OCI-LY7 (cell line): ENCODE data around the gene SLC5A5. TPM values are rescaled to one million over a fixed set of nuclear protein-coding genes. Genes with fewer than 3 reads are reported as not detected.
A peak's percentile ranks its signal among the peaks of the same experiment; 100 is the strongest.

Source experiments
- BruUV-seq: library from RNA; stranded (reverse); fragments of 400-500 nt; replicated peaks from 2 replicates; lab custom pipeline; 2021; lab: Mats Ljungman, UMichigan
- CTCF ChIA-PET: fragments of 300-600 bp; sonication (Branson Sonifier 250); formaldehyde crosslinking; loops from one replicate; lab custom pipeline; 2022; ENCODE audit warnings: antibody characterized with exemption; ENCODE audit not compliant: unreplicated experiment; lab: Charles Lee
- POLR2A ChIA-PET: fragments of 300-600 bp; sonication (Branson Sonifier 250); formaldehyde crosslinking; loops from one replicate; lab custom pipeline; 2022; ENCODE audit warnings: antibody characterized with exemption; lab: Charles Lee
- DNase-seq: peaks from one replicate; pipeline ENCODE4 v3.0.0-alpha.2; 2015; ENCODE audit warnings: low spot score
- H2AFZ ChIP-seq: fragments of 200-600 bp; sonication (generic), shearing (Covaris generic); 2 replicates; pipeline ENCODE4 v1.6.1; 2014; ENCODE audit warnings: mild to moderate bottlenecking, antibody characterized with exemption, low read length, moderate library complexity
- H3K27ac ChIP-seq: fragments of 200-600 bp; sonication (generic); 2 replicates; pipeline ENCODE4 v1.5.1; 2014; ENCODE audit warnings: mixed run types, low read depth, mild to moderate bottlenecking, moderate library complexity, low read length, inconsistent platforms; ENCODE audit not compliant: poor library complexity, severe bottlenecking
- H3K36me3 ChIP-seq: fragments of 200-600 bp; sonication (generic); 2 replicates; pipeline ENCODE4 v1.6.1; 2014; ENCODE audit warnings: mild to moderate bottlenecking, antibody characterized with exemption, low read length, moderate library complexity, mixed read lengths; ENCODE audit not compliant: insufficient read depth
- H3K4me1 ChIP-seq: fragments of 200-600 bp; sonication (generic); 2 replicates; pipeline ENCODE4 v1.5.1; 2014; ENCODE audit warnings: mild to moderate bottlenecking, low read length; ENCODE audit not compliant: insufficient read depth, poor library complexity, severe bottlenecking
- H3K4me2 ChIP-seq: fragments of 200-600 bp; sonication (generic); 2 replicates; pipeline ENCODE4 v1.6.1; 2014; ENCODE audit warnings: mild to moderate bottlenecking, low read length
- H3K4me3 ChIP-seq: fragments of 200-600 bp; sonication (generic); 2 replicates; pipeline ENCODE4 v1.5.1; 2014; ENCODE audit warnings: mild to moderate bottlenecking, low read depth, low read length; ENCODE audit not compliant: poor library complexity, severe bottlenecking
- H3K79me2 ChIP-seq: fragments of 200-600 bp; sonication (generic); 2 replicates; pipeline ENCODE4 v1.6.1; 2016; ENCODE audit warnings: low read depth, mild to moderate bottlenecking, low read length, moderate library complexity, mixed read lengths; ENCODE audit not compliant: insufficient read depth
- H3K9me2 ChIP-seq: fragments of 200-600 bp; sonication (generic); 2 replicates; pipeline ENCODE4 v1.6.1; 2016; ENCODE audit warnings: mild to moderate bottlenecking, low read length, mixed read lengths; ENCODE audit not compliant: insufficient read depth
- H3K9me3 ChIP-seq: fragments of 200-600 bp; sonication (generic); 2 replicates; pipeline ENCODE4 v1.6.1; 2014; ENCODE audit warnings: mild to moderate bottlenecking, mixed run types, low read length, mixed read lengths
- H4K20me1 ChIP-seq: fragments of 200-600 bp; sonication (generic); 2 replicates; pipeline ENCODE4 v1.6.1; 2014; ENCODE audit warnings: mild to moderate bottlenecking, antibody characterized with exemption, low read length, moderate library complexity, mixed read lengths; ENCODE audit not compliant: insufficient read depth
- EZH2phosphoT487 ChIP-seq: fragments of 200-600 bp; sonication (generic); IDR thresholded peaks from 2 replicates; pipeline ENCODE4 v1.6.1; 2018; ENCODE audit warnings: low read depth, borderline replicate concordance, mild to moderate bottlenecking, mixed run types, antibody characterized with exemption, low read length, moderate library complexity, mixed read lengths
- intact Hi-C: fragments of 100-400 bp; cut with micrococcal nuclease; formaldehyde crosslinking; loops from one replicate; pipeline ENCODE4 v1.10.0; 2022; ENCODE audit not compliant: unreplicated experiment
- total RNA-seq, 2 experiments: library from RNA; depleted of rRNA in 1 of 2; stranded (reverse); fragments of >200 nt in 1 of 2; shearing (Covaris generic) in 1 of 2; gene quantifications; 2 replicates each; pipeline ENCODE4 v1.2.3, GENCODE V29; 2014 to 2022
- TF ChIP-seq, protein P1 (sequence below): fragments of 200-600 bp; sonication (generic); conservative IDR thresholded peaks from 2 replicates; pipeline ENCODE4 v1.5.1; 2014; ENCODE audit warnings: mild to moderate bottlenecking, antibody characterized with exemption, low read length, moderate library complexity, mixed read lengths

The SLC5A5 gene
- total RNA-seq, 2 experiments from 2014 or later = 0.03 TPM; not detected in 1

- intact Hi-C loops = loop anchor here (2.0 to 5.0 kb wide), 2 partner anchors 62 to 126 kb away; partner anchors contain the start of gene CCDC124
- ChIA-PET CTCF (interaction anchor here (0.6 to 0.7 kb wide), 2 partner anchors 44 to 126 kb away, joined by 4 to 5 read pairs; no protein-coding TSS in a partner anchor), POLR2A (interaction anchor here (0.6 to 1.8 kb wide), 6 partner anchors 11 to 920 kb away, joined by 3 to 5 read pairs (median 4); partner anchors contain the start of genes CCDC124 and RPL18A)
- Histone ChIP-seq H3K9me3 (no peaks in the 10 kb centered on the region), H3K79me2 (no peaks in the 10 kb centered on the region), H3K27ac (no peak overlapping the region), H3K4me2 (no peak overlapping the region), H4K20me1 (no peaks in the 10 kb centered on the region; the same call in 1 of the 2 replicates), H3K4me1 (peaks cover 14% of the 10 kb centered on the region), H3K4me3 (no peak overlapping the region), H3K36me3 (no peaks in the 10 kb centered on the region), H3K9me2 (no peaks in the 10 kb centered on the region), H2AFZ (no peak overlapping the region)
- no peak for DNase-seq
- no peak for TF ChIP-seq EZH2phosphoT487
- TF ChIP-seq, protein P1, sequence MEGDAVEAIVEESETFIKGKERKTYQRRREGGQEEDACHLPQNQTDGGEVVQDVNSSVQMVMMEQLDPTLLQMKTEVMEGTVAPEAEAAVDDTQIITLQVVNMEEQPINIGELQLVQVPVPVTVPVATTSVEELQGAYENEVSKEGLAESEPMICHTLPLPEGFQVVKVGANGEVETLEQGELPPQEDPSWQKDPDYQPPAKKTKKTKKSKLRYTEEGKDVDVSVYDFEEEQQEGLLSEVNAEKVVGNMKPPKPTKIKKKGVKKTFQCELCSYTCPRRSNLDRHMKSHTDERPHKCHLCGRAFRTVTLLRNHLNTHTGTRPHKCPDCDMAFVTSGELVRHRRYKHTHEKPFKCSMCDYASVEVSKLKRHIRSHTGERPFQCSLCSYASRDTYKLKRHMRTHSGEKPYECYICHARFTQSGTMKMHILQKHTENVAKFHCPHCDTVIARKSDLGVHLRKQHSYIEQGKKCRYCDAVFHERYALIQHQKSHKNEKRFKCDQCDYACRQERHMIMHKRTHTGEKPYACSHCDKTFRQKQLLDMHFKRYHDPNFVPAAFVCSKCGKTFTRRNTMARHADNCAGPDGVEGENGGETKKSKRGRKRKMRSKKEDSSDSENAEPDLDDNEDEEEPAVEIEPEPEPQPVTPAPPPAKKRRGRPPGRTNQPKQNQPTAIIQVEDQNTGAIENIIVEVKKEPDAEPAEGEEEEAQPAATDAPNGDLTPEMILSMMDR = no peak
- BruUV-seq = no TSS peak
These were observed 490 bp upstream of the SLC5A5 start for GRCh38 chr19:17871032-17871877.

DNA sequence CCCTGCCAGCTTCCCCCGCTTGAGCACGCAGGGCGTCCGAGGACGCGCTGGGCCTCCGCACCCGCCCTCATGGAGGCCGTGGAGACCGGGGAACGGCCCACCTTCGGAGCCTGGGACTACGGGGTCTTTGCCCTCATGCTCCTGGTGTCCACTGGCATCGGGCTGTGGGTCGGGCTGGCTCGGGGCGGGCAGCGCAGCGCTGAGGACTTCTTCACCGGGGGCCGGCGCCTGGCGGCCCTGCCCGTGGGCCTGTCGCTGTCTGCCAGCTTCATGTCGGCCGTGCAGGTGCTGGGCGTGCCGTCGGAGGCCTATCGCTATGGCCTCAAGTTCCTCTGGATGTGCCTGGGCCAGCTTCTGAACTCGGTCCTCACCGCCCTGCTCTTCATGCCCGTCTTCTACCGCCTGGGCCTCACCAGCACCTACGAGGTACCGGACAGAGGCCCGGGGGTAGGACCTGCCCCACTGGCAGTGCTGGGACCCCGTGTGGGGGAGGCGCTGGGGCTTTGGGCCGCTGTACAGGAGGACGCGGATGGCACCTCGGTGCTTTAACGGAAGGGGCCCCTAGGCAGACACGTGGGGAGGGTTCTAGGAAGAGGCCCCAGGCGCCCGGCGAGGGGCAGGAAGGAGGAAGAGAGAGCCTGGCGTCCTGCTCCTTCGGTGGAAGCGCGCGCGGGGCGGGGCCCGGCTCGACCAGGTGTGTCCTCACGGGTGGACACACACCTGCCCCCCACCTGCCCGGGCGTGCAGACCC is 681 bp downstream of the SLC5A5 start:
- TF ChIP-seq EZH2phosphoT487 = no peak
- TF ChIP-seq, protein P1 = no peak
- no peaks in the 10 kb centered on the region for H3K36me3 ChIP-seq
- CTCF ChIA-PET = no interaction called here
- H3K79me2 ChIP-seq = no peaks in the 10 kb centered on the region
- peak overlapping the region; percentile 39; the same call in 1 of the 2 replicates for H3K4me2 ChIP-seq
- no peak overlapping the region for H2AFZ ChIP-seq
- H3K9me2 ChIP-seq = no peaks in the 10 kb centered on the region
- H3K27ac ChIP-seq = no peak overlapping the region
- H4K20me1 ChIP-seq = no peaks in the 10 kb centered on the region; the same call in 1 of the 2 replicates
- BruUV-seq = no TSS peak
- no peak for DNase-seq
- H3K4me3 ChIP-seq = no peak overlapping the region
- peaks cover 14% of the 10 kb centered on the region for H3K4me1 ChIP-seq
- intact Hi-C loops = loop anchor here (5.0 kb wide), 1 partner anchor 125 kb away; no protein-coding TSS in a partner anchor
- H3K9me3 ChIP-seq = no peaks in the 10 kb centered on the region
- POLR2A ChIA-PET = interaction anchor here (0.6 to 1.8 kb wide), 5 partner anchors 13 to 1211 kb away, joined by 3 to 5 read pairs (median 5); partner anchors contain the start of genes CCDC124 and RPL18A
